Hepatocyte (in vitro differentiated cells): ENCODE results near the gene ONECUT3. TPM values are rescaled to one million over a fixed set of nuclear protein-coding genes. Genes with fewer than 3 reads are reported as not detected.

ENCODE experiments used
- DNase-seq: peaks from one replicate; pipeline ENCODE4 v3.0.0-alpha.2; 2016; ENCODE audit warnings: low spot score
- H2AFZ ChIP-seq: fragments of 200-600 bp; sonication (generic); 2 replicates; pipeline ENCODE4 v1.6.0; 2016; ENCODE audit warnings: antibody characterized with exemption, mild to moderate bottlenecking
- H3K27ac ChIP-seq: fragments of 200-600 bp; sonication (generic); 2 replicates; pipeline ENCODE4 v1.5.1; 2016; ENCODE audit warnings: mild to moderate bottlenecking
- H3K27me3 ChIP-seq: fragments of 200-600 bp; sonication (generic); 2 replicates; pipeline ENCODE4 v1.6.1; 2016
- H3K36me3 ChIP-seq: fragments of 200-600 bp; sonication (generic); replicated peaks from 2 replicates; pipeline ENCODE4 v1.5.1; 2016; ENCODE audit warnings: low read depth; ENCODE audit not compliant: insufficient read depth
- H3K4me1 ChIP-seq: fragments of 200-600 bp; sonication (generic); 2 replicates; pipeline ENCODE4 v1.5.1; 2016; ENCODE audit warnings: mild to moderate bottlenecking, moderate library complexity; ENCODE audit not compliant: insufficient read depth
- H3K4me2 ChIP-seq: fragments of 200-600 bp; sonication (generic); 2 replicates; pipeline ENCODE4 v1.6.0; 2016
- H3K4me3 ChIP-seq: fragments of 200-600 bp; sonication (generic); 2 replicates; pipeline ENCODE4 v1.5.1; 2016; ENCODE audit warnings: mild to moderate bottlenecking
- H3K79me2 ChIP-seq: fragments of 200-600 bp; sonication (generic); 2 replicates; pipeline ENCODE4 v1.6.0; 2017; ENCODE audit warnings: mild to moderate bottlenecking
- H3K9me2 ChIP-seq: fragments of 200-600 bp; sonication (generic); replicated peaks from 2 replicates; pipeline ENCODE4 v1.6.0; 2017; ENCODE audit warnings: mild to moderate bottlenecking; ENCODE audit not compliant: insufficient read depth
- H3K9me3 ChIP-seq: fragments of 200-600 bp; sonication (generic); 2 replicates; pipeline ENCODE4 v1.5.1; 2016; ENCODE audit warnings: low read depth, mild to moderate bottlenecking
- H4K20me1 ChIP-seq: fragments of 200-600 bp; sonication (generic); 2 replicates; pipeline ENCODE4 v1.6.0; 2016; ENCODE audit warnings: mild to moderate bottlenecking; ENCODE audit not compliant: insufficient read depth, poor library complexity, severe bottlenecking
- EZH2 ChIP-seq: fragments of 200-600 bp; sonication (generic); IDR thresholded peaks from 2 replicates; pipeline ENCODE4 v1.6.1; 2016; ENCODE audit warnings: antibody characterized with exemption, mild to moderate bottlenecking, borderline replicate concordance
- EZH2phosphoT487 ChIP-seq: fragments of 200-600 bp; sonication (generic); IDR thresholded peaks from one replicate; pipeline ENCODE4 v1.6.1; 2018; ENCODE audit warnings: antibody characterized with exemption, mild to moderate bottlenecking, low read depth, moderate library complexity; ENCODE audit not compliant: unreplicated experiment, severe bottlenecking
- WGBS: methylation state at CpG from one replicate; pipeline ENCODE4 v1.1.6; 2016; ENCODE audit warnings: low lambda C conversion rate; ENCODE audit errors: missing lambda C conversion rate; 5-methylcytosine and 5-hydroxymethylcytosine counted together
- polyA plus RNA-seq: library from polyadenylated mRNA; unstranded; fragments of >200 nt; fragmentation: Nextera tagmentation; extraction: Ambion mirVana; gene quantifications from 2 replicates; pipeline ENCODE4 v1.2.1, GENCODE V29; 2016
- total RNA-seq: library from RNA; depleted of rRNA; stranded (reverse); fragments of >200 nt; gene quantifications from 2 replicates; pipeline ENCODE4 v1.2.3, GENCODE V29; 2014
- TF ChIP-seq, protein P1 (sequence below): fragments of 200-600 bp; sonication (generic); IDR thresholded peaks from 2 replicates; pipeline ENCODE4 v1.5.1; 2016; ENCODE audit warnings: antibody characterized with exemption, mild to moderate bottlenecking; ENCODE audit not compliant: poor library complexity

Gene ONECUT3
- total and polyA plus RNA-seq, 2 experiments from 2014 or later, result 0.03 to 0.06 TPM

DNA sequence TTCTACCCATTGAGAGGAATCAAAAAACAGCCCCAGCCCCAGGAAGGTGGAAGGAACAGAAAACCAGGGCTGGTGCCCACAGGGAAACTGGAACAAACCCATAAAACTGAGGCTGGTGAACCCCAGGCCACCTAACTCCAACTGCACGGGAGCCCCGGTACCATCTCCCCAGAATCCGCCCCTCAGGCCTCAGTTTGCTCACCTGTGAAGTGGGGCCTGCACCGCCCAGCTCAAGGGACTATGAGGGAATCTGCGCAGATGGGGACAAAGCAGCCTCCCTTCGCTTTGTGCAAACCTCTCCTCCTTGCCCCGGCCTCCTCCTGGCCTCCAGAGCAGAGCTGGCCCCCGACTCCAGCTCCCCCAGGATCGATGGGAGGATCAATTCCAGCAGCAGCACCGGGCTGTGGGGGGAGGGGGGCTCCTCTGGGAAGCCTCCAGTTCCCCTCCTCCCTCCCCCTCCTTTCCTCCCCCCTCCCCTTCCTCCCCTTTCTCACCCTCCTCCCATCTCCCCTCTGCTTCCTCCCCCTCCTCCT is 9.1 kb upstream of the ONECUT3 start:
- Histone ChIP-seq H3K9me2 (no peaks in the 10 kb centered on the region), H3K4me1 (peaks cover 12% of the 10 kb centered on the region), H3K27me3 (peaks cover 42% of the 10 kb centered on the region), H3K4me3 (no peak overlapping the region), H3K27ac (no peak overlapping the region), H4K20me1 (no peaks in the 10 kb centered on the region), H3K4me2 (no peak overlapping the region), H3K9me3 (no peaks in the 10 kb centered on the region), H3K79me2 (no peaks in the 10 kb centered on the region), H2AFZ (no peak overlapping the region), H3K36me3 (no peaks in the 10 kb centered on the region)
- WGBS, result 86% methylated on average over 5 of the region's 10 CpGs
- DNase-seq, result no peak
- TF ChIP-seq EZH2phosphoT487, result no peak
- TF ChIP-seq, protein P1, sequence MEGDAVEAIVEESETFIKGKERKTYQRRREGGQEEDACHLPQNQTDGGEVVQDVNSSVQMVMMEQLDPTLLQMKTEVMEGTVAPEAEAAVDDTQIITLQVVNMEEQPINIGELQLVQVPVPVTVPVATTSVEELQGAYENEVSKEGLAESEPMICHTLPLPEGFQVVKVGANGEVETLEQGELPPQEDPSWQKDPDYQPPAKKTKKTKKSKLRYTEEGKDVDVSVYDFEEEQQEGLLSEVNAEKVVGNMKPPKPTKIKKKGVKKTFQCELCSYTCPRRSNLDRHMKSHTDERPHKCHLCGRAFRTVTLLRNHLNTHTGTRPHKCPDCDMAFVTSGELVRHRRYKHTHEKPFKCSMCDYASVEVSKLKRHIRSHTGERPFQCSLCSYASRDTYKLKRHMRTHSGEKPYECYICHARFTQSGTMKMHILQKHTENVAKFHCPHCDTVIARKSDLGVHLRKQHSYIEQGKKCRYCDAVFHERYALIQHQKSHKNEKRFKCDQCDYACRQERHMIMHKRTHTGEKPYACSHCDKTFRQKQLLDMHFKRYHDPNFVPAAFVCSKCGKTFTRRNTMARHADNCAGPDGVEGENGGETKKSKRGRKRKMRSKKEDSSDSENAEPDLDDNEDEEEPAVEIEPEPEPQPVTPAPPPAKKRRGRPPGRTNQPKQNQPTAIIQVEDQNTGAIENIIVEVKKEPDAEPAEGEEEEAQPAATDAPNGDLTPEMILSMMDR, result no peak
- no peak for TF ChIP-seq EZH2

DNA sequence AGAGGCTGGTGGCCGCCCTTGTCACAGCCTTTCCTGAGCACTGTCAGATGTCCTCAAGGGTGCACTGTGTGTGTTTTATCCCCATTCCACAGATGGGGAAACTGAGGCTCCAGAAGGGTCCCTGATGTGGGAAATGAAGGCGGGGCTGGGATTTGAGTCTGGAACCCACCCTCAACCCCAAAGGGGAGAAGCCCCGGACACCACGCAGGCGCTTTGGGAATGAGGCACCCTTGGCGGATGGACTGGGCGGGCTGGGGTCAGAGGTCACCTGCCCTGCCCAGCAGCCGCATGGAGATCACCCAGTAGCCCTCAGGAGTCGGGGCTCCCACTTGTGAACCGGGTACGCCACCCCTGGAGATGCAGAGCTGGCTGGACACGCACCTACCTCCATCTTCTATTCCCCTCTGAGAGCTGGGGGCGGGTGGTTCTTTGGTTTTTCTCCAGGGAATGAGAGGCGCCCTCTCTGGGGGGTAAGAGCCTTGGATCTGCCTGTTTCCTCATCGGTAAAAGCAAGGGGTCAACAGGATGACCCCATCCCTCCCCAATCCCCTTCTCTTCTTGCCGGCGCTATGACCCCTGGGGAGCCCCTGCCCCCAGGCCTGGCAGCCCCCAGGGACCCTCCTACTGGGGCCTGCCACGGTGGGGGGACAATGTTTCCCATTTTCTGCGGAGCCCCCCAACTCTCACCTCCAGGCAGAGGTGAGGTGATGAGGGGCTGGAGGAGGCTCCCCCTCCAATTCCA is 8.3 kb upstream of the ONECUT3 start:
- H3K4me2 ChIP-seq, result peak overlapping the region; percentile 52
- TF ChIP-seq EZH2phosphoT487 (no peak), EZH2 (no peak)
- TF ChIP-seq, protein P1, result no peak
- H3K27me3 ChIP-seq, result peaks cover 50% of the 10 kb centered on the region

DNA sequence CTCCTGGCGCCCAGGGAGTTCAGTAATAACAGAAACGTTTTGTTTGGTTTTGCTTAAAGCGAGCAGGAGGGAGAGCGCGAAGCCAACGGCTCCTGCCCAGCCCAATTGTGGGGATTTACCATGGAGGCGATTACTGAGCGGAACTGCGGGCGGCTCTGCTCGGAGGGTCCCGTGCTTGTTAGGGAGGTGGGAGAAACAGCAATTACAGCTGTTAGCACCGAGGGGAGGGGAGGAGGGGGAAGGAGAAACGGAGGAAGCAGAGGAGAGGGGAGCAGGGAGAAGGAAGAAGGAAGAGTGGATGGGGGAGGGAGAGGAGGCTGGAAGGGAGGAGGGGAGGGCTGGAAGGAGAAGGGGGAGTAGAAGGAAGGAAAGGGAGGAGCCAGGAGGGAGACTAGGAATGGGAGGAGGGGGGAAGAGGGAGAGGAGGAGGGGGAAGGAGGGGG is 7.7 kb upstream of the ONECUT3 start:
- Histone ChIP-seq H2AFZ (no peak overlapping the region), H3K79me2 (no peaks in the 10 kb centered on the region), H3K36me3 (no peaks in the 10 kb centered on the region), H3K9me3 (no peaks in the 10 kb centered on the region), H3K4me3 (no peak overlapping the region), H3K4me2 (peak overlapping the region; percentile 52), H3K4me1 (peaks cover 20% of the 10 kb centered on the region), H3K27ac (no peak overlapping the region), H3K9me2 (no peaks in the 10 kb centered on the region), H3K27me3 (peaks cover 51% of the 10 kb centered on the region), H4K20me1 (no peaks in the 10 kb centered on the region)
- TF ChIP-seq, protein P1, result no peak
- TF ChIP-seq EZH2 (no peak), EZH2phosphoT487 (no peak)
- DNase-seq, result no peak
- WGBS, result 3% methylated on average over 13 of the region's 14 CpGs

More for the DNA sequence above, 8.3 kb upstream of the ONECUT3 start:
- no peaks in the 10 kb centered on the region for H3K9me3 ChIP-seq
- H3K4me3 ChIP-seq, result no peak overlapping the region
- WGBS, result 24% methylated on average over 18 of the region's 19 CpGs
- no peaks in the 10 kb centered on the region for H4K20me1 ChIP-seq
- peaks cover 20% of the 10 kb centered on the region for H3K4me1 ChIP-seq
- H3K27ac ChIP-seq, result no peak overlapping the region
- H3K9me2 ChIP-seq, result no peaks in the 10 kb centered on the region
- H3K79me2 ChIP-seq, result no peaks in the 10 kb centered on the region
- H3K36me3 ChIP-seq, result no peaks in the 10 kb centered on the region
- DNase-seq, result no peak
- no peak overlapping the region for H2AFZ ChIP-seq
